Cardiac septum (tissue), 1 donor: ENCODE data around the gene FUCA2. TPM values are rescaled to one million over a fixed set of nuclear protein-coding genes. Genes with fewer than 3 reads are reported as not detected.
"Not testable (repeated sequence)": the region's sequence is repeated elsewhere in the genome, so short reads cannot be mapped to it uniquely, and the experiment has no call there.

Experiments used
- DNase-seq: peaks from one replicate; pipeline ENCODE4 v3.0.0-alpha.2; 2020; ENCODE audit warnings: low spot score
- intact Hi-C: fragments of 100-400 bp; cut with DNase I; formaldehyde crosslinking; loops from one replicate; pipeline ENCODE4 v1.14.0; 2022
- total RNA-seq: library from RNA; stranded (reverse); fragmentation: NEBNext Ultra II Directional; extraction: Animal tissue kit (Norgen Biotek cat#: 25700); gene quantifications from one replicate; pipeline ENCODE4 v1.2.1, GENCODE V29; 2021
- donor health status: DM: no; HTN: no; CAD: no.

Gene FUCA2
- total RNA-seq, 1 donor from 2014 or later: 37.8 TPM

- intact Hi-C loops: no loop called here
- DNase-seq: no peak
Measured at GRCh38 chr6:143506199-143506598, 5.3 kb downstream of the FUCA2 start.

- intact Hi-C loops: no loop called here
- DNase-seq: no peak
Measured at GRCh38 chr6:143505537-143505936, 6.0 kb downstream of the FUCA2 start.

GRCh38 chr6:143505111-143505510, 6.4 kb downstream of the FUCA2 start:
- intact Hi-C loops: no loop called here
- DNase-seq: no peak

- DNase-seq: no peak
- intact Hi-C loops: no loop called here
Measured at GRCh38 chr6:143504369-143504768, 7.2 kb downstream of the FUCA2 start.

GRCh38 chr6:143501851-143502250, 9.7 kb downstream of the FUCA2 start:
- intact Hi-C loops: no loop called here
- no peak for DNase-seq

- DNase-seq: no peak
- intact Hi-C loops: no loop called here
Measured at GRCh38 chr6:143498428-143498827, 13.1 kb downstream of the FUCA2 start.

GRCh38 chr6:143496974-143497373, 14.5 kb downstream of the FUCA2 start:
- intact Hi-C loops: no loop called here
- DNase-seq: no peak

GRCh38 chr6:143490775-143491174, 20.7 kb downstream of the FUCA2 start:
- DNase-seq: no peak
- intact Hi-C loops: no loop called here

- DNase-seq: no peak
- intact Hi-C loops: no loop called here
Measured at GRCh38 chr6:143490244-143490643, 21.3 kb downstream of the FUCA2 start.

GRCh38 chr6:143486752-143487151, 24.8 kb downstream of the FUCA2 start:
- intact Hi-C loops: no loop called here

GRCh38 chr6:143485967-143486366, 25.6 kb downstream of the FUCA2 start:
- no peak for DNase-seq
- intact Hi-C loops: no loop called here

More at GRCh38 chr6:143486752-143487151, 24.8 kb downstream of the FUCA2 start:
- DNase-seq: no peak

- intact Hi-C loops: no loop called here
- no peak for DNase-seq
Measured at GRCh38 chr6:143482593-143482992, 28.9 kb downstream of the FUCA2 start.

- intact Hi-C loops: no loop called here
- DNase-seq: no peak
Measured at GRCh38 chr6:143478479-143479062, 32.9 kb downstream of the FUCA2 start.

GRCh38 chr6:143476545-143476944, 35.0 kb downstream of the FUCA2 start:
- intact Hi-C loops: no loop called here
- DNase-seq: no peak

GRCh38 chr6:143471822-143472221, 39.7 kb downstream of the FUCA2 start:
- intact Hi-C loops: no loop called here

GRCh38 chr6:143468823-143469222, 42.7 kb downstream of the FUCA2 start:
- intact Hi-C loops, DNase-seq: not testable (repeated sequence)

More at GRCh38 chr6:143471822-143472221, 39.7 kb downstream of the FUCA2 start:
- DNase-seq: no peak

- intact Hi-C loops: no loop called here
- DNase-seq: no peak
Measured at GRCh38 chr6:143468026-143468425, 43.5 kb downstream of the FUCA2 start.

GRCh38 chr6:143465546-143465945, 46.0 kb downstream of the FUCA2 start:
- no peak for DNase-seq
- intact Hi-C loops: no loop called here

GRCh38 chr6:143457563-143458359, 53.8 kb downstream of the FUCA2 start:
- no peak for DNase-seq
- intact Hi-C loops: no loop called here

GRCh38 chr6:143451531-143451930, 60.0 kb downstream of the FUCA2 start:
- DNase-seq: no peak
- intact Hi-C loops: loop anchor here (5.0 kb wide), 1 partner anchor 61 kb away; the partner anchor contains the start of gene FUCA2
